HG03571 (cell line): ENCODE results near the gene TIMM13.
"Not testable (repeated sequence)": the region's sequence is repeated elsewhere in the genome, so short reads cannot be mapped to it uniquely, and the experiment has no call there.

Source experiments
- ATAC-seq: cut with Tn5 transposase; IDR thresholded peaks from one replicate; pipeline ENCODE4 v1.9.1; 2021; ENCODE audit not compliant: unreplicated experiment

The TIMM13 gene

DNA sequence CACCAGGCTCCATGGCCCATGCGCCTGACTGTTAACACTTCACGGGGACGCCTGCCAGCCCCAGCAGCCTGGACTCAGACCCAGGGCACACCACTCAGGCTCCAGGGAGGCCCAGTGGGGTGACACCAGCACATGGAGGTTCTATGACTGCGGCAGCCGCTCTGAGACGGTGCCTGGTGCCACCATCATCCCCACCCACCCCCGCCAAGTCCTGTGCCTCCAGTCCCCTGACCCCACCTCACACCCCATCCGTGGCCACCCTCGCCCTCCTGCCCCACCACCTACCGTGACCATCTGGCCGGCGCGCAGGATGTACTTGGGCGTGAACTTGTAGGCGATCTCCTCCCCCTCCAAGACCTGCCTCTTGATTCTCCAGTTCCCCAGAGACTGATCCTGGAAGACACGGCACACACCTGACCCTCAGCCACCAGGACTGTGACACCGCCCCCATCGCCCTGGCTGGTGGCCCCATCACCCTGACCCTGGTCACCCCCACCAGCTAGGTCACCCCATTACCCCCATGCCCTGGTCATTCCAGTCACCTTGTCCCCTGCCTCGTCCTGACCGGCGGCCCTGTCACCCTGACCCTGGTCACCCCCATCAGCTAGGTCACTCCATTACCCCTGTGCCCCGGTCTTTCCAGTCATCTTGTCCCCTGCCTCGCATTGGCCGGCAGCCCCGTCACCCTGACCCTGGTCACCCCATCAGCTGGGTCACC, 4.9 kb upstream of the TIMM13 start:
- no peak for ATAC-seq

DNA sequence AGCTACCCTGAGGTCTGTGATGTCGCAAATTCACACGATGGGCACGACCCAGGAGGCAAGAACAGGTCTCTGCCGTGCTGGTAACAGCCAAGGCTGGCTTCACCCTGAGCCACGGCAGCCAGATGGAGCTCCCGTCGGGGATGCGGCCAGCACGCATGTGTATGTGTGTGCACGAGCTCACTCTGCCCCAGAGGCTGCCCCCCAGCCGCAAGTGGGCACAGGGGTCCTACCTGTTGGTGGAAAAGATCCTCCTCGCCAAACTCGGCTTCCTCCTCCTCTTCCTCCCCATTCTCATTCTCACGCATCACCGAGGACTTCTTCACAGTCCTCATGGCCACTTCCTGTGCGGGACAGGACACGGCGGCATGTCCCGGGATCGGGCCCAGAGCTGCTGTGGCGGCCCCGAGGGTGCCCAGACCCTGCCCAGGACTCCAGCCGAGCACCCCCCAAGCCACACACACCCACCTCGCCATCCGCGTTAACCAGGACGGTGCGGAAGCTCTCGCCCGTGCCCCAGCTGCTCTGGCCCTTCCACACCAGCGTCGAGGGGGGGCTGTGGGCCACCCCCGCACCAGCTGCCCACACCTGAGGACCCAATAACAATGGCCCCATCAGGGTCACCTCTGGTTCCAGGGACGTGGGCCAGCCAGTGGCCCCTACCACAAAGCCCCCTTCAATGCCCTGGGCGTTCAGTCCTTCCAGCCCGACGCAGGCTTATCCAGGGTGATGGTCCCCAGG, 4.1 kb upstream of the TIMM13 start:
- ATAC-seq: no peak

DNA sequence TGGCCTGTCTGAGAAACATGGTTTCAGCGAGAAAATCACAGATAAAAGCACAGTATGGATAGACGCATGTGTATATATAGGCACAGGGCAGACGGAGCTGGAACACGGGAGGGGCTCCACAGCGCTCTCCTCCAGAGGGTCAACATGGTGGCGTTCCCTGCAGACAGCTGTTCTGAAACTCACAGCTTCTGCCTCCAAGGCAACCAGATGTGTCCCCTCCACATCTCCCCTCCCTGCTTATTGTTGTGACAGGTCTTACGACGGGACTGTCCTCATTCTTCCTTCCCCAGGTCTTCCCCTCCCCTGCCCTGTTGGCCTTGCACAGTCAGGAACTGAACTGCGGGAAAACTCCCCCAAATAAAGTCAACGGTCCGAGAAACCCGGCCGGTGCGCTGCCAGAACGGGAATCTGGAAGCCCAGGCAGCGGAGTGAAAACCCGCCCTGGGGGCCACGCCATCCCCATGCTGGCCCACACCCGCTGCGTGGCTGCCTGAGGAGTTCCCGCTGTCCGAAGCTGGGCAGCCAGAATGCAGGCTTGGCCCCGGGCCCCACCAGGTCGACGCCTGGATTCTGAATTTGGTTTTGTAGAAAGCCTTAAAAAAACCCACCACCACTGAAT, 2.6 kb upstream of the TIMM13 start:
- ATAC-seq: no peak

DNA sequence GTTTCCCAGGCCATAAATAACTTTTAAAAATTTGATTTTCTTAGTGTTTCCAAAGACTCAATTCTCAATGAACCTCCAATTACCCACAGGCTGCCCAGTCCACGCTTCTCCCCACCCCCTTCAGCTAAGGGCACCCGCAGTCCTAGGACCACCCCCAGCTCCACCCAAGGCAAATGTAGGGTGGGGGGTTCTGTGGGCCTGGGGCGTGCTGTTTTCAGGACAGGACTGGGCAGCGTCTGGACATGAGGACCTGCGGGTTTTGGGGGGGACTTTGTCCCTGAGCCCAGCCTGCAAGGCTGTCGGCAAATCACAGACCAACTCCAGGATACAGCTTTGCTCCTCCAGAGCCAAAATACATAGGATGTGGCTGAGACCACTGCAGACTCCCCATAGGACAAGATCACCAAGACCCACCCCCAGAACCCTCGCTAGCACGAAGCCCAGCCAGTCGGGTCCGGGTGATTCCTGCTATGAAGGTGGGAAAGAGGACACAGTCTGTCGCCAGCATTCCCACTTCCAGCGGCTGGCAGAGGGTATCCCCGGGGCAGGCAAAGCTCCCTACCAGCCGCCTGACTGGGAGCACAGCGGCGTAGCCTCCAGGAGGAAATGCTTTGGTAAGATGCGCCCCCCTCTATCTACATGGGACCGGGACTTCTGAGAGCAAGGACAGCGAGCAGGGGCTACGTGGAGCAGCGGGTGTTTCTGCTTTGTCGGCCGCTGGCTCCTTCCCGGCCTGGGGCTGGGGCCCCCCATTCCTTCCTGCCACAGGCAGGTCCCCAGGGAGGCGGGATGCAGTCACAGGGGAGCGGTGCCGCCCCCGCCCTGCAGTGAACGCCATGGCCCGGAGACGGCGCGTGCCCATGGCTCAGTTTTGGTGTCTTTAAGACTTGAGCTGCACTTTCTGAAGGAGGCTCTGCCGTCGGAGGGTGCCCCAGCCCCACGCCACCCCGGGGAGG, 1.6 kb upstream of the TIMM13 start:
- ATAC-seq: no peak

DNA sequence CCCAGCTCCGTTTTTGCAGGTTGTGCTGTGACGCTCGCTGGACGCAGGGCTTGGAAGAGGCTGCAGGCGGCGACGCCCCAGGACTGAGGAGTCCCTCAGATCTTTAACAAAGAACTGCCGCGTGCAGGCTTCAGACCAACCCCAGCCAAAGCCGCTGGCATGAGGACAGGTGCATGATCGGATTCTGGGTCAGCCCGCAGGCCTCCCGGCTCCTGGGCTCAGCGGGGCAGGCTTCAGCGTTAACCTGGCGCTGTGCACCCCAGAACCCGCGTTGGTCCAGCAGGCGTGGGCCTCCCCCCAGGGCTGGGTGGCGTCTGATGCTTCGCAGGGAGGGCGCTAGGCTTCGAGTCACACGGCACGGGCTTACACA, 920 bp upstream of the TIMM13 start:
- no peak for ATAC-seq

DNA sequence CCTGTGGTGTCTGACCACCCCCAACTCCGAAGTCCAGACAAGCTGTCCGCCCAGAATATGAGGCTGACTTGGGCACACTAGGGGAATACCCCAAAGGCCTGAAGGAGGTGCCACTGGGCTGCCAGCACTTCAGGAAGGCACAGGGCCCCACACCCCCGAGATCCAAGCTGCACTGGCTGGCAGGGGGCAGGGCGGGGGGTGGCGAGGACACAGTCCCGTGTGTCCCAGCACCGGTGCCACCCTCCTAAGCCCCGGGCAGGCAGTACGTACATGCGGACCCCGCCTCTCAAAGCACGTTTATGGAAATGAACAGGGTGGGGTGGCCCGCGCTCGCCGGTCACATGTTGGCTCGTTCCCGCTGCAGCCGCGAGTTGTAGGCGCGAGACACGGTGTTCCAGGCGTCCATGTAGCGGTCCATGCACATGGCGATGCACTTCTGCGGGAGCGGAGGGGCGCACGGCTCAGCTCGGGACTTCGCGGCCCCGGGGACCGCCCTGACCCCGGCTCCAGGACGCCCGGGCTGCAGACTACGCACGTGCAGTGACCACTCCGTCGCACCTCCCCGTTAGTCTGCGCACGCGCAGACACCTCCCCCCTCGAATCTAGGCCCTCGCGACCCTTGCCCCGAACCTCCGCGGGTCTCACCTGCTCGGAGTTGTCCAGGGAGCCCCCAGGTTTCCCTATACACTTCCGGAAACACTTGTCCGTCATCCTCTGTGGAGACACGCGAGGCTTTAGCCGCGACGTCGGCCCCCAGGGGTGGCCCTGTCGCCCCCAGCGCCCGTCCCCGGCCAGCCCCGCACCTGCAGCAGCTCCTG, 566 bp downstream of the TIMM13 start:
- peak; percentile 13 for ATAC-seq

DNA sequence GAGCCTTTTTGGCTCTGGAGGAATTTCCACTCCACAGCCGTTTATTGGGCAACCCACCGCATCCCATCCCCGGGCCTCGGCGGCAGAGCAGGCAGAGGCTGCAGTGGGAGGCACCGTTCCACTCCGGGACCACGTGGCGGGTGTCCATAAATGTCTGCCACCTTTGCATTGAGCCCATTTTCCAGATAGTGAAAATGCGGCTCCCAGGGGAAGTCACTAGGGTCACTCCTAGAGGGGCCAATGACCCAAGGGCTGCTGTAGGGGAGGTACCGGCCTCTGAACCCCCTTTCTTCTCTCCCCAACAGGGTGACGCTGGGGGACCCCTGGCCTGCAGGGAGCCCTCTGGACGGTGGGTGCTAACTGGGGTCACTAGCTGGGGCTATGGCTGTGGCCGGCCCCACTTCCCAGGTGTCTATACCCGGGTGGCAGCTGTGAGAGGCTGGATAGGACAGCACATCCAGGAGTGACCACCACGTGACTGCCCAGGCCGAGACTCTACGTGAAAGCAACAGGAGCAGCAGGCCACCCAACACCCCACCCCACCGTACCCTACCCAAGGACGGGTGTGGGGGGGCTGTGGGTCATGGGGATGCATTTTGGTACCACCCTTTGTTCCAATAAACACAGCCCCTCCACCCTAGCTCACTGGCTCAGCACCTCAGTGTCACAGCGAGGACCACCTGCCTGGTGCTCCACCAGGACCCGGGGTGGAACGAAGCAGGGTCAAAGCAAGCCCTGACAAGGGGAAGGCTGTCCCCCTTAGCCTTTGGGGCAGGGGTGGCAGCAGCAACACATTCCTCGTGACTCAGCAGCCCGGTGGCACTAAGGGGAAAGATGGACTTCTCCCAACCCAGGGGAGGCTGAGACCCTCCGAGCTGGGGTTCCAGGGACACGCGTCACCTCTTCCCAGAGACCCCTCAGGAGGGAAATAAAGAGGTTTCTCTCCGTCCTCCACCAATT, 1.5 kb downstream of the TIMM13 start:
- no peak for ATAC-seq

DNA sequence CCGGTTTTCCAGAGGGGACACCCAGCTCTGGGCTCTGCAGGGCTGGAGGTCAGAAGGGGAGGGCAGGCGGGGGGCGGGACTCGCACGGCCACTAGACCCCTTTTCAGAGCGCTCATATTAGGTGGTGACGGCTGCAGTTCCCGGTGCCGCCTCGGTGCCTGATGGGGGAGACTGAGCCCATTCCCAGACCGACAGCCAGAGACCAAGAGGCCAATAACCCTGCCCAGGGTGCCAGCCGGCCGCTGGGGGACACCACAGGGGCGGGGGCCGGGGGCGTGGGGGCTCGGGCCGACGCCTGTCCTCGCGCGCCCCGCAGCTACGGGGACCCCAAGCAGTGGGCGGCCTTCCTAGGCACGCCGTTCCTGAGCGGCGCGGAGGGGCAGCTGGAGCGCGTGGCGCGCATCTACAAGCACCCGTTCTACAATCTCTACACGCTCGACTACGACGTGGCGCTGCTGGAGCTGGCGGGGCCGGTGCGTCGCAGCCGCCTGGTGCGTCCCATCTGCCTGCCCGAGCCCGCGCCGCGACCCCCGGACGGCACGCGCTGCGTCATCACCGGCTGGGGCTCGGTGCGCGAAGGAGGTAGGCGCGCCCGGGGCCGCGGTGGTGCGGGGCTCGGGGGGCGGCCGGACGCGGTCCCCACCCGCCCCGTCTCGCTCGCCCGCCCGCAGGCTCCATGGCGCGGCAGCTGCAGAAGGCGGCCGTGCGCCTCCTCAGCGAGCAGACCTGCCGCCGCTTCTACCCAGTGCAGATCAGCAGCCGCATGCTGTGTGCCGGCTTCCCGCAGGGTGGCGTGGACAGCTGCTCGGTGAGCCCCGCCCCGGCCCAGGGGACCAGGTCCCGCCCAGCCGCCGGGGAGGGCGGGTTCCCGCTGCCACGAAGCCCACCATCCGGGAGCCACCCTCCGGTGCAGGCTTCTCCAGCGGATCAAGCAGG, 2.4 kb downstream of the TIMM13 start:
- ATAC-seq: no peak

DNA sequence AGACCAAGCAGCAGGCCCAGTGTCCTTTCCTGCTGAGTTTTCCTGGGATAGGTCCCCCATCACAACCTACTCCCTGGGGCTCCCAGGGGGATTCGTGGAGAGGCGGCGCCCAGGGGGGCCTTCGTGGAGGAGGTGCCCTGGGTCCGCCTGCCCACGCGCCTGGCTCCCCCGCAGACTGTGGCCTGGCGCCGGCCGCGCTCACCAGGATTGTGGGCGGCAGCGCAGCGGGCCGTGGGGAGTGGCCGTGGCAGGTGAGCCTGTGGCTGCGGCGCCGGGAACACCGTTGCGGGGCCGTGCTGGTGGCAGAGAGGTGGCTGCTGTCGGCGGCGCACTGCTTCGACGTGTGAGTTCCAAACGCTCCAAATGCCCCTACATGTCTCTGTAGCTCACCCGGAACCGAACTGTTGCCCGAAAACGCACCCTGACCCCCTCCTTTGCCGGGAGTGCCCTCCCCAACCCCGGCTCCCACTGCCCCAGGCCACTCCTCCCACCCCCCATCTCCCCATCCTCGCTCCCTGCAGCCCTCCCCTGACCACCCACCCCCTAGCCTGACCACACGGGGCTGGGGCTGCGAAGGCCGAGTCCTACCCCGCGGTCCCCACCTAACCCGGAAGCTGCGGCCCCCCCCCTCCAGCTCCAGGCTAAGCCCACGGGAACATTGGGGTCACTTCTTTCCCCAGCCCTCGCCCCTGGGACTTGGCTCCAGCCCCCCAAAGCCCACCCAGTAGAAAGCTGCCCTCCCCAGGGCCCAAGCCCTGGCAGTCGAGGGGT, 3.3 kb downstream of the TIMM13 start:
- no peak for ATAC-seq

DNA sequence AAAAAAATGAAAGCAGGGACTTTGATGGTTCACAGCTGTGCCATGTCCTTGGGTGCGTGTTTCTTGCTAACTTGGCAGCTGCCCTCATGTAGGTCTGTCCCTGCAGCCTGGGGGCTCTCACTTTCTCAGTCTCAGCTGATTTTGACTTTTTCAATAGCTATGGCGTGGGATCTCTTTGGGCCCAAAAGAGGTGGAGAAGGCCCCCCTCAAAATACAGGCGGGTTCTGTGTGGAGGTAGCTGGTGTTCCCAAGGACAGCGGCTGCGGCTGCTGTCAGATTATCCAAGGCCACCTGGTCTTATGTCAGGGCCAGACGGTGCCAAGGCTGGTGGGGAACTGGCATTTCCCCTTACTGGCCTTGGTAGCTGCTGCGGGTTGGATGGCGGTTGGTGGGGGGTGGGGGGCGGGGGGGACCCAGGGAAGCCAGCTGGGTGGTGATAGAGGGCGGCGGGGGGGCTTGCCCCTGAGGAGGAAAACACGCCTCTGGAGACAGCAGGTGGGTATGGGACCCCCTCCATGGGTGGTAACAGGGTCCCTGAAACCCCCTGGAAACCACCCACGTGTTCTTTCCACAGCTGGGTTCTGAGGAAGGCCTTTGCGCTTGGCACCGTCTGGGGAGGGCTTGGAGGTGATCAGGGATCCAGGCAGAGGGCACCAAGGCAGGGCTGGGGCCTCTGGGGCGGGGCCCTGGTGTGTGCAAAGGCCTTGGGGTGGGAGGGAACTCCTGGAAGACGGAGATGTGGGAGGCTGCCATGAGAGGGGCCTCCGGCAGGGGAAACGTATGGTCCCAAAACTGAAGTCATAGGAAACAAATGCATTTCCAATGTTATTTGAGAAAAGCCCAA, 4.1 kb downstream of the TIMM13 start:
- ATAC-seq: no peak

DNA sequence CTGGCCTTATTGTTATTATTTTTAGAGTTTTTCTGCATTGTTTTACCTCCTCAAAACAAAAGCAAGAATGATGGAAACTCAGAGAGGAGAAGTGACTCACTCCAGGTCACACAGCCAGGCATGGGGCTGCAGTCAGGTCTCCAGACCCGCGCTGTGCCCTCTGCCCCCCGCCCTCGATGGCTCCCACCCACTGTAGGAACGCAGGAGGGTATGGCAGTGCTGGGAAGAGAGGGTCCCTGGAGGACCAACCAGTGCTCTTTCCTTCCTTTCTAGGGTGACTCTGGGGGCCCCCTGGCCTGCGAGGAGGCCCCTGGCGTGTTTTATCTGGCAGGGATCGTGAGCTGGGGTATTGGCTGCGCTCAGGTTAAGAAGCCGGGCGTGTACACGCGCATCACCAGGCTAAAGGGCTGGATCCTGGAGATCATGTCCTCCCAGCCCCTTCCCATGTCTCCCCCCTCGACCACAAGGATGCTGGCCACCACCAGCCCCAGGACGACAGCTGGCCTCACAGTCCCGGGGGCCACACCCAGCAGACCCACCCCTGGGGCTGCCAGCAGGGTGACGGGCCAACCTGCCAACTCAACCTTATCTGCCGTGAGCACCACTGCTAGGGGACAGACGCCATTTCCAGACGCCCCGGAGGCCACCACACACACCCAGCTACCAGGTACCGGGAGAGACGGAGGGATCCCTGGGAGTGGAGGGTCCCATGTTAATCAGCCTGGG, 5.6 kb downstream of the TIMM13 start:
- no peak for ATAC-seq

DNA sequence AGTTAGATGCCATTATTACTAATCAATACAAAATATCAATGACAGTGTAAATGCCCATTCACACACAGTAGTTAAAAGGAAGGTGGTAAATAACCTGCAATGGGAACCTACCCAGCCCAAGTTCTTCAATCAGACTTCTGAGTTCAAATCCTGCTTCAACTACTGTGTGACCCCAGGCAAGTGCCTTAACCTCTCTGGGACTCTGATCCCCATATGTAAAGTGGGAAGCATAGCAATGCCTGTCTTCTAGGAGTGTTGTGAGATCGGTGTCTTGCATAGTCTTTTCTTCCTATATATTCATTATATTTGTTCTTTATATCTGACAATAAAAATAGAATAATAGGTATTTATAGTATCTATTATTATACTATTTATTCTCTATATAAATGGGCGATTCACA, 6.9 kb downstream of the TIMM13 start:
- no peak for ATAC-seq

DNA sequence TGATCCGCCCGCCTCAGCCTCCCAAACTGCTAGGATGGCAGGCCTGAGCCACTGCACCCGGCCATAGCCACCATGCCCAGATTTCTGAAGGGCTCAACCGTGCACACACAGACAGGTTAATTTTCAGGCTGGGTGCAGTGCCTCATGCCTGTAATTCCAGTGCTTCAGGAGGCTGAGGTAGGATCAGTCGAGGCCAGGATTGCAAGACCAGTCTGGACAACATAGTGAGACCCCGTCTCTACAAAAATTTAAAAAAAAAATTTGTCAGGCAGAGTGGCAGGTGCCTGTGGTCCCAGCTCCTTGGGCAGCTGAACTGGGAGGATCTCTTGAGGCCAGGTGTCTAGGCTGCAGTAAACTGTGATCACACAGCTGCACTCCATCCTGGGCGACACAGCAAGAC, 7.6 kb downstream of the TIMM13 start:
- no peak for ATAC-seq

DNA sequence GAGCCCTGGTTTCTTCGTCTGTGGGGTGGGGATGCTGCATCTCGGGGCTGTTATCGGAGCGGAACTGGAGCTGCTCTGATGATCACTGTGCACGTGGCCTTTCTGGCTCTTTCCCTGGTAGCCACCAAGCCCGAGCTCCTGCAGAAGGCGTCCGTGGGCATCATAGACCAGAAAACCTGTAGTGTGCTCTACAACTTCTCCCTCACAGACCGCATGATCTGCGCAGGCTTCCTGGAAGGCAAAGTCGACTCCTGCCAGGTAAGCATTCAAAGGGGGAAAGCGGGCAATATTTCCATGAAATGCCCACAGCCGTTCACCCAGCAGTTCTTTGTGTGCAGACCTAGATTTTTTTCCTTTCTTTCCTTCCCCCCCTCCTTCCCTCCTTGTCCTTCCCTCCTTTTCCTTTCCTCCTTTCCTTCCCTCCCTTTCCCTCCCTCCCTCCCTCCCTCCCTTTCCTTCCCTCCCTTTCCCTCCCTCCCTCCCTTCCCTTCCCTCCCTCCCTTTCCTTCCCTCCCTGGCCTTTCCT, 9.4 kb downstream of the TIMM13 start:
- no peak for ATAC-seq

DNA sequence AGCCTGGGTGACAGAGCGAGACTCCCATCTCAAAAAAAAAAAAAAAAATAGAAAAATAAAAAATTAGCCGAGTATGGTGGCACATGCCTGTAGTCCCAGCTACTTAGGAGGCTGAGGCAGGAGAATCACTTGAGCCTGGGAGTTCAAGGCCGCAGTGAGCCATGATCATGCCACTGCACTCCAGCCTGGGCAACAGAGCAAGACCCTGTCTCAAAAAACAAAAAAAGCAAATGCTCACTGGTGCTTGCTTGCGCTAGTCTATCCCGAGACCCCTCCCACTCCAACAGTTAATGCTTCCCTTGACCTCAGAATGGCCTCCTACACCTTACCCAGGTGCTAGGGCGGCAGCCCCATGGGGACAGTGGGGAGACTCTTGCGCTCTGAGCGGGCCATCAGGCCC, 9.9 kb downstream of the TIMM13 start:
- not testable (repeated sequence) for ATAC-seq
